GM10248 (cell line): ENCODE data around the gene EXD3.

ENCODE experiments used
- CTCF ChIA-PET: fragments of 300-600 bp; sonication (Branson Sonifier 250); formaldehyde crosslinking; extraction: SDS; loops from one replicate; lab custom pipeline; 2021; ENCODE audit warnings: antibody characterized with exemption; lab: Yijun Ruan, JAX
- POLR2A ChIA-PET: fragments of 350-650 bp; sonication (Branson Sonifier 250); formaldehyde crosslinking; extraction: SDS; loops from one replicate; lab custom pipeline; 2020; ENCODE audit warnings: antibody characterized with exemption; lab: Yijun Ruan, JAX
- DNase-seq: peaks from one replicate; pipeline ENCODE4 v3.0.0; 2012; ENCODE audit errors: extremely low spot score
- CTCF ChIP-seq: IDR thresholded peaks from 2 replicates; pipeline ENCODE4 v1.5.1; 2012; ENCODE audit warnings: mild to moderate bottlenecking, low read depth; ENCODE audit errors: extremely low read depth, missing control alignments, control extremely low read depth

Gene EXD3

GRCh38 chr9:137449931-137450538, 27.1 kb upstream of the EXD3 start:
- POLR2A ChIA-PET = no interaction called here
- TF ChIP-seq CTCF = no peak
- no peak for DNase-seq
- CTCF ChIA-PET = interaction anchor here (0.8 kb wide), 1 partner anchor 27 kb away, joined by 3 read pairs; the partner anchor contains the start of gene EXD3

GRCh38 chr9:137449081-137449844, 26.3 kb upstream of the EXD3 start:
- DNase-seq = no peak
- ChIA-PET POLR2A (no interaction called here), CTCF (interaction anchor here (1.3 kb wide), 1 partner anchor 12 kb away, joined by 3 read pairs; no protein-coding TSS in a partner anchor)
- TF ChIP-seq CTCF = no peak

- no peak for DNase-seq
- TF ChIP-seq CTCF = no peak
- ChIA-PET POLR2A (interaction anchor here (0.6 kb wide), 1 partner anchor 36 kb away, joined by 4 read pairs; no protein-coding TSS in a partner anchor), CTCF (interaction anchor here (1.3 kb wide), 1 partner anchor 13 kb away, joined by 3 read pairs; no protein-coding TSS in a partner anchor)
Observed at GRCh38 chr9:137448602-137448962, 25.6 kb upstream of the EXD3 start.

GRCh38 chr9:137447722-137448601, 25.0 kb upstream of the EXD3 start:
- POLR2A ChIA-PET = interaction anchor here (0.6 kb wide), 2 partner anchors 36 to 147 kb away, joined by 4 to 5 read pairs; no protein-coding TSS in a partner anchor
- TF ChIP-seq CTCF = no peak
- CTCF ChIA-PET = interaction anchor here (1.0 to 1.3 kb wide), 3 partner anchors 14 to 161 kb away, joined by 3 to 4 read pairs (median 3); no protein-coding TSS in a partner anchor
- no peak for DNase-seq

DNA sequence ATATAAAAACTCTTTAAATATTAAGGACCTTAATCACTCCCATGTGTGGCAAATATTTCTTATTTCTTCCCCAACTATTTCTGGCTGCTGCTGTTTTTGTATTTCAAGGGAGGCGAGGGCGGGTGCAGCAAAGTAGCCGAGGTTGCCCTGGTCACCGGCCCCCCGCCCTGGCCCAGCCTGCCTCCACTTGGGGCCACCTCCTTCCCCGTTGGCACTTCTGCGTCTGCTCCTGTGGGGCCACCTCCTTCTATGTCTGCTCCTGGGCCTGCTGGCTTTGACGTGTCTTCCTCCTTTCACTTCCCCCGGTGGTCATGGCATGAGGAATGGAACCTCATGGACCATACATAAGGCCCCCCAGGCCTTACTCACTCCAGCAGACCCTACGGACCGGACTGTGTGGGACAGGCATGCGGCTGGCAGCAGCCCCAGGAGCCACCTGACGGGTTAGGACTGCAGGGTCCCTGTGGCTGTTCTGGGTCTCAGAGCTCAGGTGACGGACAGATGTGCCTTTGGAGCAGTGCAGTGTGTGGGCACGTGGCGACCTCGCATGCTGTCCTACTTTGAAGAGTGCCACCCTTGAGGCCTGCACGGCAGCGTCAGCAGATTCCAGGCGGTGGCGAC, 24.0 kb upstream of the EXD3 start:
- ChIA-PET POLR2A (no interaction called here), CTCF (interaction anchor here (1.0 to 3.7 kb wide), 6 partner anchors 12 to 160 kb away, joined by 3 to 41 read pairs (median 5); partner anchors contain the start of genes EXD3, NOXA1 and NSMF)
- no peak for TF ChIP-seq CTCF
- no peak for DNase-seq

DNA sequence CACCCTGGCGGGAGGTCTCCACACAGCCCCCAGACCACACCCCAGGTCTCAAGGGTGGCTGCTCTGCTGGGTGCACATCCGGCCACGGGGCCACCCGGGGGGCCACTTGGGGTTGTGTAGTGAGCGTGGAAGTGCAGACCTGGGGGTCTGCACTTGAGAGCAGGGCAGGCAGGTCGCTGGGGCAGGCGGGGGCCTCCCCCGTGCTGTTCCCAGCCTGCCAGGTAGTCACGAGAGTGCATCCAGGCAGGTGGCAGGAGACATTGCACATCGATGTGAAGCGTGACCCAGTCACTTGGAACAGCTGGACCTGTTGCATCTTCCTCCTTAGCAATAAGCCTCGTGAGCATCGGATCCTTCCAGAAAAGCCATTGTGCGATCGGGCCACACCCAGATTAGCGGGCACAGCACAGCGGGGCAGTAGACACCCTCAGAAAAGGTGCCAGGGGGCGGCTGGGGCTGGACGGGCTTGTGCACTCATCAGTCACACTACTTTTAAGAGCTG, 23.0 kb upstream of the EXD3 start:
- DNase-seq = no peak
- no peak for TF ChIP-seq CTCF
- POLR2A ChIA-PET = no interaction called here
- CTCF ChIA-PET = interaction anchor here (0.6 to 4.0 kb wide), 14 partner anchors 9 to 171 kb away, joined by 3 to 41 read pairs (median 4); partner anchors contain the start of genes EXD3, NOXA1, NRARP and NSMF
